Lung (tissue), 12 donors: Measurements from ENCODE around the gene FGFR2. TPM values are rescaled to one million over a fixed set of nuclear protein-coding genes. Genes with fewer than 3 reads are reported as not detected.

Experiments used
- ATAC-seq: fragments of 200-7000 bp; cut with Tn5 transposase; one replicate; pipeline ENCODE4 v1.9.1; 2020; ENCODE audit warnings: moderate number of reproducible peaks; ENCODE audit not compliant: insufficient read depth, low FRiP score
- DNase-seq, 3 donors: peaks; one replicate each; pipeline ENCODE4 v3.0.0-alpha.2; 2013 to 2017
- H3K27ac ChIP-seq, 2 donors: one replicate each; pipeline ENCODE4 v1.5.1; 2013; ENCODE audit warnings: mild to moderate bottlenecking in 2 of 2, moderate library complexity in 2 of 2, control low read depth in 1 of 2, inconsistent platforms in 1 of 2, low read depth in 1 of 2, low read length in 1 of 2
- H3K27me3 ChIP-seq, 3 donors: one replicate each; pipeline ENCODE4 v1.5.1; 2013; ENCODE audit warnings: low read length in 2 of 3; ENCODE audit not compliant: control insufficient read depth in 3 of 3, insufficient read depth in 3 of 3
- H3K36me3 ChIP-seq, 4 donors: one replicate each; pipeline ENCODE4 v1.5.1; 2013; ENCODE audit warnings: low read length in 4 of 4, mild to moderate bottlenecking in 1 of 4, moderate library complexity in 1 of 4; ENCODE audit not compliant: control insufficient read depth in 4 of 4, insufficient read depth in 4 of 4
- H3K4me1 ChIP-seq, 5 donors: one replicate each; pipeline ENCODE4 v1.5.1; 2013; ENCODE audit warnings: low read length in 5 of 5, mild to moderate bottlenecking in 2 of 5, moderate library complexity in 1 of 5; ENCODE audit not compliant: control insufficient read depth in 5 of 5, insufficient read depth in 5 of 5
- H3K4me3 ChIP-seq: one replicate; pipeline ENCODE4 v1.5.1; 2013; ENCODE audit warnings: mild to moderate bottlenecking, control low read depth, moderate library complexity
- H3K9ac ChIP-seq, 2 donors: one replicate each; pipeline ENCODE4 v1.5.1; 2013; ENCODE audit warnings: low read length in 2 of 2, control low read depth in 1 of 2; ENCODE audit not compliant: insufficient read depth in 1 of 2
- H3K9me3 ChIP-seq, 4 donors: one replicate each; pipeline ENCODE4 v1.5.1; 2013; ENCODE audit warnings: low read length in 3 of 4, mild to moderate bottlenecking in 1 of 4, moderate library complexity in 1 of 4; ENCODE audit not compliant: control insufficient read depth in 4 of 4, insufficient read depth in 3 of 4
- CTCF ChIP-seq: IDR thresholded peaks from 2 replicates; pipeline ENCODE4 v1.5.1; 2012; ENCODE audit warnings: mild to moderate bottlenecking; ENCODE audit errors: control extremely low read depth, extremely low read depth
- WGBS, 2 donors: extraction: QIAGEN DNeasy Blood & Tissue Kit; methylation state at CpG; one replicate each; pipeline ENCODE4 v1.1.7; 2013; 5-methylcytosine and 5-hydroxymethylcytosine counted together
- polyA plus RNA-seq, 2 donors: library from polyadenylated mRNA; stranded (reverse); fragments of 200-250 nt; gene quantifications; one replicate each; pipeline ENCODE4 v1.2.1, GENCODE V29; 2013
- total RNA-seq, 2 donors: library from RNA; depleted of rRNA in 1 of 2; stranded (reverse); fragments of >200 nt in 1 of 2; gene quantifications; one replicate each; pipeline ENCODE4 v1.2.1, GENCODE V29; 2014 to 2021
- donor health status: control.
- donor health status: control.
- donor health status: Bipolar disorder and iron deficiency.
- donor health status: healthy.
- donor health status: DM: yes; HTN: yes; CAD: no.

The FGFR2 gene
- total and polyA plus RNA-seq, 4 donors, result 11.4 to 230 (median 41.7) TPM

DNA sequence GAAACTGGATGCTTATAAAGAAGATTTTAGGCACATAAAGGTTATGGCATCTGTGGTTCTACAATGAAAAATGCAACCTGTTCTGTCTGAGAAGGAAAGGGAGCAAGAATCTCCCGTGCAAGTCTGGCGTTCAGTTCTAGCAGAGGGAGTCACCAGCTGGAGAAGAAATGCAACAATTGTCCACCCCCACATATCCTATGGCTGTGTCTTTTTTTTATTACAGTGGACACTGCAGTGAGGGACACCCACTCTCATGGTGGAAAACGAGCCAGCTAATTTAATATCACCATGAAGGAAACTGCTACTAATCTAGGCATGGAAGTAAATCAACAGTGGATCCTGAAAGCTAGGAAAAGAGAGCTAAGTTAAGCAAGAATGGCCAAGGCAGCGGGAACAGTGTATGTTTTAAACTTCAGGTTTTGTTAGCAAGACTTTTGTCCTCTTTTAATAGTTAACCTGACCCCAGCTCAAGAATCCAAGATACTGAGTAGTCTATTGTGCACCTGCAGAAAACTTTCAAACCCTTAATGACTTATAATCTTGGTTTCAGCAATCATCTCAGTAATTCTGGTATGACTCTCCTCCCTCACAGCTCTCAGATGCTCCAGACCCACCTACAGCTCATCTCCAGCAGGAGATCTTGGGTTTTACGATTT is 149.3 kb downstream of the FGFR2 start:
- Histone ChIP-seq H3K4me3 (no peak overlapping the region), H3K27ac (no peak overlapping the region), H3K27me3 (no peaks in the 10 kb centered on the region), H3K9me3 (peaks cover 0 to 2% (median 0%) of the 10 kb centered on the region in 4 donors), H3K4me1 (peaks cover 0 to 16% (median 0%) of the 10 kb centered on the region in 5 donors), H3K36me3 (no peaks in the 10 kb centered on the region), H3K9ac (no peak overlapping the region)
- DNase-seq, result peak; percentile 33 to 67 (median 40)
- 60 to 79% methylated on average over 5 of the region's 5 CpGs for WGBS, 2 donors
- no peak for TF ChIP-seq CTCF
- ATAC-seq, result no peak

- H3K36me3 ChIP-seq, result no peaks in the 10 kb centered on the region
- no peaks in the 10 kb centered on the region for H3K27me3 ChIP-seq
- no peak overlapping the region for H3K9ac ChIP-seq
- no peak overlapping the region for H3K27ac ChIP-seq
- H3K9me3 ChIP-seq, result no peaks in the 10 kb centered on the region
- WGBS, 2 donors, result 89 to 90% methylated on average over 8 of the region's 8 CpGs
- no peak for DNase-seq
- peaks cover 0 to 6% (median 0%) of the 10 kb centered on the region in 5 donors for H3K4me1 ChIP-seq
- TF ChIP-seq CTCF, result no peak
- no peak overlapping the region for H3K4me3 ChIP-seq
- ATAC-seq, result no peak
Measured at GRCh38 chr10:121444520-121445165, 153.6 kb downstream of the FGFR2 start.

- Histone ChIP-seq H3K27ac (no peak overlapping the region), H3K27me3 (no peaks in the 10 kb centered on the region), H3K36me3 (no peaks in the 10 kb centered on the region), H3K9me3 (no peaks in the 10 kb centered on the region), H3K4me1 (peaks cover 0 to 9% (median 4%) of the 10 kb centered on the region in 5 donors), H3K9ac (no peak overlapping the region), H3K4me3 (no peak overlapping the region)
- no peak for TF ChIP-seq CTCF
- ATAC-seq (no peak), DNase-seq (peak in 1 of 3 donors; percentile 29)
- 60 to 79% methylated on average over 5 of the region's 5 CpGs for WGBS, 2 donors
Measured at GRCh38 chr10:121442086-121442935, 155.9 kb downstream of the FGFR2 start.
